Colonic mucosa (tissue), 4 donors: ENCODE results near the gene CPM. TPM values are rescaled to one million over a fixed set of nuclear protein-coding genes. Genes with fewer than 3 reads are reported as not detected.

Source experiments
- DNase-seq: peaks from one replicate; pipeline ENCODE4 v3.0.0-alpha.2; 2020
- H3K27ac ChIP-seq: fragments of 200-600 bp; one replicate; pipeline ENCODE4 v1.8.0; 2021
- H3K27me3 ChIP-seq: fragments of 200-600 bp; one replicate; pipeline ENCODE4 v1.8.0; 2021
- H3K36me3 ChIP-seq: fragments of 200-600 bp; one replicate; pipeline ENCODE4 v1.8.0; 2021
- H3K4me1 ChIP-seq: fragments of 200-600 bp; one replicate; pipeline ENCODE4 v1.8.0; 2021; ENCODE audit warnings: mild to moderate bottlenecking
- H3K4me3 ChIP-seq: fragments of 200-600 bp; one replicate; pipeline ENCODE4 v1.8.0; 2021
- H3K9ac ChIP-seq, 2 donors: one replicate each; pipeline ENCODE4 v1.7.0; 2013; ENCODE audit warnings: control low read depth in 2 of 2, low read depth in 2 of 2, low read length in 2 of 2
- H3K9me3 ChIP-seq: fragments of 200-600 bp; one replicate; pipeline ENCODE4 v1.8.0; 2021
- CTCF ChIP-seq: fragments of 200-600 bp; IDR thresholded peaks from one replicate; pipeline ENCODE4 v1.8.0; 2022; ENCODE audit warnings: antibody characterized with exemption, mild to moderate bottlenecking
- intact Hi-C: fragments of 100-400 bp; cut with DNase I; formaldehyde crosslinking; loops from one replicate; pipeline ENCODE4 v1.14.1; 2022
- total RNA-seq, 2 donors: library from RNA; stranded (reverse); fragmentation: NEBNext Ultra II Directional in 1 of 2; extraction: Animal tissue kit (Norgen Biotek cat#: 25700) in 1 of 2; gene quantifications; one replicate each; pipeline ENCODE4 v1.2.1, GENCODE V29; 2021
- donor health status: healthy.
- donor health status: DM: no; HTN: no; CAD: no.
- donor health status: DM: no; HTN: no; CAD: no.

CPM gene
- total RNA-seq, 2 donors from 2014 or later, result 30.0 to 40.3 TPM

- intact Hi-C loops, result no loop called here
- TF ChIP-seq CTCF, result no peak
- no peaks in the 10 kb centered on the region for H3K27me3 ChIP-seq
- H3K9me3 ChIP-seq, result no peaks in the 10 kb centered on the region
- no peaks in the 10 kb centered on the region for H3K4me1 ChIP-seq
- no peak overlapping the region for H3K27ac ChIP-seq
- no peak overlapping the region for H3K9ac ChIP-seq
- H3K36me3 ChIP-seq, result no peaks in the 10 kb centered on the region
- H3K4me3 ChIP-seq, result no peak overlapping the region
- no peak for DNase-seq
Measured at GRCh38 chr12:68876461-68876860, 56.5 kb downstream of the CPM start.

GRCh38 chr12:68873316-68873715 lies 59.7 kb downstream of the CPM start:
- H3K36me3 ChIP-seq, result no peaks in the 10 kb centered on the region
- intact Hi-C loops, result no loop called here
- no peak overlapping the region for H3K27ac ChIP-seq
- no peak for TF ChIP-seq CTCF
- no peaks in the 10 kb centered on the region for H3K9me3 ChIP-seq
- no peaks in the 10 kb centered on the region for H3K27me3 ChIP-seq
- H3K4me1 ChIP-seq, result no peaks in the 10 kb centered on the region
- H3K4me3 ChIP-seq, result no peak overlapping the region
- H3K9ac ChIP-seq, result no peak overlapping the region
- DNase-seq, result no peak

DNA sequence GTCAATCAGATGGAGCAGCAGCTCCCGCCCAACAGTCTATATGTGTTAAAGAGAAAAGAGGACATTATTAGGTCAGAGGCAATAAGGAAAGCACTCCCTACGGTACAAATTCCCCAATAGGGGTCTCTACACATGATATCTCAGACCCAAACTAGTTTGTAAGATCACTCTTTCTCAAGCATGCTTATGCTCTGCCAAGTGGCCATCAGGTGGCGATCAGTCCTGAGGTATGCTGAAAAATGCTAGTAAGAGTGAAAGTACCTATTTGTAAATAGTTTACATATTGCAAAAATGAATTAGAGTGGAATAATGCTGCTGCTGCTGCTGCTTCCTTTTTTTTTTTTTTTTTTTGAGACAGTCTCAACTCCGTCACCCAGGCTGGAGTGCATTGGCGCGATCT lies 61.0 kb downstream of the CPM start:
- Histone ChIP-seq H3K27ac (no peak overlapping the region), H3K9me3 (no peaks in the 10 kb centered on the region), H3K4me3 (no peak overlapping the region), H3K9ac (no peak overlapping the region), H3K36me3 (no peaks in the 10 kb centered on the region), H3K27me3 (no peaks in the 10 kb centered on the region), H3K4me1 (no peaks in the 10 kb centered on the region)
- no peak for TF ChIP-seq CTCF
- intact Hi-C loops, result no loop called here
- no peak for DNase-seq

- Histone ChIP-seq H3K27ac (no peak overlapping the region), H3K36me3 (no peaks in the 10 kb centered on the region), H3K27me3 (no peaks in the 10 kb centered on the region), H3K4me3 (no peak overlapping the region), H3K4me1 (no peaks in the 10 kb centered on the region), H3K9ac (no peak overlapping the region), H3K9me3 (no peaks in the 10 kb centered on the region)
- intact Hi-C loops, result no loop called here
- TF ChIP-seq CTCF, result no peak
- DNase-seq, result no peak
Measured at GRCh38 chr12:68871396-68871795, 61.6 kb downstream of the CPM start.

- Histone ChIP-seq H3K9ac (no peak overlapping the region), H3K27ac (no peak overlapping the region), H3K4me3 (no peak overlapping the region), H3K36me3 (no peaks in the 10 kb centered on the region), H3K27me3 (no peaks in the 10 kb centered on the region), H3K4me1 (no peaks in the 10 kb centered on the region), H3K9me3 (no peaks in the 10 kb centered on the region)
- TF ChIP-seq CTCF, result no peak
- DNase-seq, result no peak
- intact Hi-C loops, result no loop called here
Measured at GRCh38 chr12:68870443-68870842, 62.5 kb downstream of the CPM start.

GRCh38 chr12:68870011-68870410 lies 63.0 kb downstream of the CPM start:
- H3K4me3 ChIP-seq, result no peak overlapping the region
- no peaks in the 10 kb centered on the region for H3K9me3 ChIP-seq
- DNase-seq, result no peak
- no peak overlapping the region for H3K27ac ChIP-seq
- no peaks in the 10 kb centered on the region for H3K4me1 ChIP-seq
- intact Hi-C loops, result no loop called here
- H3K36me3 ChIP-seq, result no peaks in the 10 kb centered on the region
- TF ChIP-seq CTCF, result no peak
- no peak overlapping the region for H3K9ac ChIP-seq
- no peaks in the 10 kb centered on the region for H3K27me3 ChIP-seq
